ENCODE data around the gene UNC5A. TPM values are rescaled to one million over a fixed set of nuclear protein-coding genes. Genes with fewer than 3 reads are reported as not detected.

UNC5A gene
- total and polyA plus RNA-seq, 2 of the 8 experiments (the other 6 are each of a cell fraction or from before 2014, with no cell fraction given), result 4.0 to 7.6 TPM

DNA sequence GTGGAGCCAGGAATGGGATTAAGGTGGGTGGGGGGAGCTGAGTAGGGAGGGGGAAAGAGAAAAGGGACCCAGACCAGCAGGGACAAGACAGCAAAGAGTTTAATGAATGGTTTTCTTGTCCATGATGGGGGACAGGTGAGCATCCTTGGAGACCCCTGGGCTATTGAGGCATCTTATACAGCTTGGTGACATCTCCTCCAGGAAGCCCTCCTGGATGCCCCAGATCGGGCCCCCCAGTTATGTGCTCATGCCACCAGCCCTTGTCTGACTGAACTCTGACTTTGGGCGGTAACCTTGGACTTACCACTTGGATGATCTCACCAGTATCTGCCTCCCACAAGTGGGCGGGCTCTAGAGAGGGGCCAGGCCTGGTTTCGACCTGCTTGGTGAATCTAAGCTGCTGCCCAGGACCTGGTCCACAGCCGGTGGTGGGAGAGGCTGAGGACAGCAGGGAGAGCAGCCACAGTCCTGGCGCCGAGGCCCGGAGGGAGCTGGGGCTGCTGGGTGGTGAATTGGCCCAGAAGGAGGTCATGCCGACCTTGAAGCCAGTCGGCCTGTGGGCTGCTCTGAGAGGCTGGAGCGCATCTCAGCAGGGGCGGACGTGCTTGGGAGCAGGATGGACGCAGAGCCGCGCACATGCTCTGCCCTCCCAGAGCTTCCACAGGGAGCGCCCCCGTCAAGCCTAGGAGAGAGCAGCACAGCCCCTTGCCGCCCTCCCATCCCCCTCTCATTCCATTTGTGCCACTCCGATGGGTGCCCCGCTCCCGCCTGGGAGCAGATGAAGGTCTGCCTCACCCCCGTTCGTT lies 36.2 kb downstream of the UNC5A start:
- Histone ChIP-seq H4K91ac (replicated peaks; ENCODE audit: insufficient read length, low read length) (peak overlapping the region; percentile 27), H3K14ac (ENCODE audit: insufficient read length) (no peak overlapping the region), H4K20me1 (replicated peaks in 1 of 2; ENCODE audit: control insufficient read depth in 1 of 2, insufficient read depth in 2 of 2, low read length in 2 of 2) (peaks cover 0 to 7% of the 10 kb centered on the region in 2 experiments), H3K23ac (ENCODE audit: insufficient read length) (no peak overlapping the region), H3K23me2 (ENCODE audit: low read depth, low read length) (no peaks in the 10 kb centered on the region), H3K79me1 (ENCODE audit: low read depth, low read length) (no peaks in the 10 kb centered on the region), H2BK20ac (ENCODE audit: low read length) (no peak overlapping the region), H2BK15ac (ENCODE audit: low read length) (0 out of 2 replicates have a peak overlapping the region, but pooled peaks have one; percentile 46), H3K27ac (ENCODE audit: low read depth, low read length) (no peak overlapping the region), H3K79me2 (ENCODE audit: control insufficient read depth in 1 of 2, insufficient read depth in 2 of 2, low read length in 2 of 2) (no peaks in the 10 kb centered on the region), H3K4ac (replicated peaks; ENCODE audit: insufficient read length, low read depth, low read length) (peak overlapping the region; percentile 78), H3K9me3 (ENCODE audit: insufficient read depth in 2 of 2, low read depth in 1 of 2, low read length in 1 of 2) (no peaks in the 10 kb centered on the region), H3K4me2 (ENCODE audit: insufficient read depth in 1 of 2, low read depth in 2 of 2, low read length in 2 of 2) (no peak overlapping the region), H3K56ac (replicated peaks; ENCODE audit: insufficient read length, low read depth, low read length) (no peak overlapping the region), H3K4me1 (replicated peaks in 1 of 4; ENCODE audit: control insufficient read depth in 3 of 4, insufficient read depth in 4 of 4, low read length in 3 of 4) (peaks cover 0 to 10% (median 6%) of the 10 kb centered on the region in 4 experiments; a peak in 4 of 7 replicates), H3K27me3 (replicated peaks in 1 of 4; ENCODE audit: control insufficient read depth in 3 of 4, extremely low read depth in 1 of 4, insufficient read depth in 3 of 4, low read length in 3 of 4) (no peaks in the 10 kb centered on the region), H4K5ac (ENCODE audit: insufficient read length, low read depth, low read length) (no peak overlapping the region), H3K18ac (ENCODE audit: extremely low read depth, low read length) (0 out of 2 replicates have a peak overlapping the region, but pooled peaks have one; percentile 19), H3K36me3 (ENCODE audit: control insufficient read depth in 2 of 4, insufficient read depth in 4 of 4, low read length in 3 of 4) (no peaks in the 10 kb centered on the region), H2BK5ac (ENCODE audit: low read depth, low read length) (no peak overlapping the region; the same call in 1 of the 2 replicates), H3K4me3 (ENCODE audit: extremely low read depth in 1 of 4, insufficient read depth in 2 of 4, low read depth in 3 of 4, low read length in 4 of 4) (no peak overlapping the region), H2BK120ac (replicated peaks; ENCODE audit: low read depth, low read length) (no peak overlapping the region), H4K8ac (ENCODE audit: extremely low read depth, insufficient read depth, low read length) (no peak overlapping the region), H2BK12ac (ENCODE audit: low read depth, low read length) (peak overlapping the region; percentile 39; the same call in 1 of the 2 replicates), H2AFZ (ENCODE audit: low read length) (no peak overlapping the region), H2AK5ac (ENCODE audit: low read depth, low read length) (no peak overlapping the region), H3K9ac (replicated peaks in 1 of 4; ENCODE audit: extremely low read depth in 1 of 4, low read depth in 3 of 4, low read length in 3 of 4) (no peak overlapping the region)
- 91% methylated on average over 23 of the region's 24 CpGs; no CpG with 5 or more reads in 1 of the 2 experiments for WGBS, 2 experiments (ENCODE audit: extremely low coverage in 1 of 2, insufficient coverage in 1 of 2, insufficient read length in 1 of 2, insufficient replicate concordance in 2 of 2, low coverage in 1 of 2, low lambda C conversion rate in 2 of 2, missing lambda C conversion rate in 1 of 2)
- FAIRE-seq (no peak), DNase-seq (ENCODE audit: low read depth in 1 of 2, low spot score in 2 of 2) (no peak)
- POLR2A ChIA-PET (ENCODE audit: partially characterized antibody), result interaction anchor here (2.4 kb wide), 1 partner anchor 14 kb away, joined by 10 read pairs; no protein-coding TSS in a partner anchor
- CTCF ChIA-PET (ENCODE audit: partially characterized antibody), result interaction anchor here (0.7 to 3.7 kb wide), 12 partner anchors 11 to 268 kb away, joined by 3 to 13 read pairs (median 3); no protein-coding TSS in a partner anchor
- TF ChIP-seq SIN3A (conservative IDR thresholded peaks at IDR 0.05 in 1 of 2, IDR thresholded peaks at IDR 0.05 in 1 of 2; ENCODE audit: low read depth in 1 of 2, low read length in 2 of 2), result no peak
- no peak for TF ChIP-seq FOSL1 (IDR thresholded peaks at IDR 0.05; ENCODE audit: insufficient read depth, low read depth, low read length)
- no peak for TF ChIP-seq JUND (IDR thresholded peaks at IDR 0.05; ENCODE audit: low read length)
- TF ChIP-seq TEAD4 (IDR thresholded peaks at IDR 0.05; ENCODE audit: low read depth, low read length), result no peak
- no peak for TF ChIP-seq EGR1 (IDR thresholded peaks at IDR 0.05; ENCODE audit: borderline replicate concordance, low read depth, low read length)
- no peak for TF ChIP-seq MAX (IDR thresholded peaks at IDR 0.05)

Data from H1 (cell line).